GM06990 (cell line): ENCODE measurements around the gene SULF2.

Experiments used
- DNase-seq: peaks from one replicate; pipeline ENCODE4 v3.0.0-alpha.2; 2011; ENCODE audit not compliant: insufficient read length; ENCODE audit errors: extremely low read depth
- H3K27me3 ChIP-seq: replicated peaks from 2 replicates; pipeline ENCODE4 v1.6.0; 2011; ENCODE audit warnings: low read length; ENCODE audit not compliant: control insufficient read depth, insufficient read depth
- H3K36me3 ChIP-seq: 2 replicates; pipeline ENCODE4 v1.5.1; 2011; ENCODE audit warnings: low read length; ENCODE audit not compliant: control insufficient read depth, insufficient read depth
- H3K4me3 ChIP-seq: replicated peaks from 2 replicates; pipeline ENCODE4 v1.5.1; 2011; ENCODE audit warnings: low read depth, mild to moderate bottlenecking, control low read depth, low read length
- TF ChIP-seq, protein P1 (sequence below): IDR thresholded peaks from 2 replicates; pipeline ENCODE4 v1.5.1; 2011; ENCODE audit warnings: low read length, control low read depth, mild to moderate bottlenecking, inconsistent platforms; ENCODE audit not compliant: insufficient read depth, poor library complexity, severe bottlenecking

Gene SULF2

DNA sequence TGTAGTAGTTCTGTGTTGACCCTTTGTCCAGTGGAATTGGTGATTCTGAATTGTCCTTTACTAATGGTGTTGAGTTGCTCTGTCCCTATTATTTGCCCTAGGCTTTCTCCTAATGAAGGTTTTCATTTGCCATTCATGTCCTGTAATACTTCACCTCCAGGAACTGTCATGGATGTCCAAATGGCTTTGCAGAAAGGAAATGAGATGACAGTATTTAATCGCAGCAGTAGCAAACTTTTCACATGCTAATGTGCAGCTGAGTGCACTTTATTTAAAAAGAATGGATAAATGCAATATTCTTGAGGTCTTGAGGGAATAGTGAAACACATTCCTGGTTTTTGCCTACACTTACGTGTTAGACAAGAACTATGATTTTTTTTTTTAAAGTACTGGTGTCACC lies 131.4 kb downstream of the SULF2 start:
- no peaks in the 10 kb centered on the region for H3K27me3 ChIP-seq
- no peak for DNase-seq
- H3K4me3 ChIP-seq, result no peak overlapping the region
- TF ChIP-seq, protein P1, sequence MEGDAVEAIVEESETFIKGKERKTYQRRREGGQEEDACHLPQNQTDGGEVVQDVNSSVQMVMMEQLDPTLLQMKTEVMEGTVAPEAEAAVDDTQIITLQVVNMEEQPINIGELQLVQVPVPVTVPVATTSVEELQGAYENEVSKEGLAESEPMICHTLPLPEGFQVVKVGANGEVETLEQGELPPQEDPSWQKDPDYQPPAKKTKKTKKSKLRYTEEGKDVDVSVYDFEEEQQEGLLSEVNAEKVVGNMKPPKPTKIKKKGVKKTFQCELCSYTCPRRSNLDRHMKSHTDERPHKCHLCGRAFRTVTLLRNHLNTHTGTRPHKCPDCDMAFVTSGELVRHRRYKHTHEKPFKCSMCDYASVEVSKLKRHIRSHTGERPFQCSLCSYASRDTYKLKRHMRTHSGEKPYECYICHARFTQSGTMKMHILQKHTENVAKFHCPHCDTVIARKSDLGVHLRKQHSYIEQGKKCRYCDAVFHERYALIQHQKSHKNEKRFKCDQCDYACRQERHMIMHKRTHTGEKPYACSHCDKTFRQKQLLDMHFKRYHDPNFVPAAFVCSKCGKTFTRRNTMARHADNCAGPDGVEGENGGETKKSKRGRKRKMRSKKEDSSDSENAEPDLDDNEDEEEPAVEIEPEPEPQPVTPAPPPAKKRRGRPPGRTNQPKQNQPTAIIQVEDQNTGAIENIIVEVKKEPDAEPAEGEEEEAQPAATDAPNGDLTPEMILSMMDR, result no peak
- peaks cover 20% of the 10 kb centered on the region for H3K36me3 ChIP-seq

DNA sequence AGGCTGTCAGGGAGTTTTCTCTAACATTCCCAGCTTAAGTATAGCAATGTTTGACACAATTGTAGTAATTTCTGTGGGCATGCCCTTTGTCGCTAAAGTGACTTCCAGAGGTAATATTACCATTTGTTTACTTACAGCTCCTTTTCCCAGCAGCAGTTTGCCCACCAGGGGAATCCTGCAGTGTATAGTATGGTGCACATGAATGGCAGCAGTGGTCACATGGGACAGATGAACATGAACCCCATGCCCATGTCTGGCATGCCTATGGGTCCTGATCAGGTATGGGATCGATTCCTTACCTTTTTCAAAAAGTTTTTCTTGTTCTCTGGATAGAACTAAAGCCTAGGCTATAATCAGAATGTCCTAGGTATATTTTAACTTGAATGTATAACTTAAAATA lies 132.5 kb downstream of the SULF2 start:
- no peak overlapping the region for H3K4me3 ChIP-seq
- no peaks in the 10 kb centered on the region for H3K27me3 ChIP-seq
- H3K36me3 ChIP-seq, result peaks cover 25% of the 10 kb centered on the region
- DNase-seq, result no peak
- TF ChIP-seq, protein P1, result no peak

DNA sequence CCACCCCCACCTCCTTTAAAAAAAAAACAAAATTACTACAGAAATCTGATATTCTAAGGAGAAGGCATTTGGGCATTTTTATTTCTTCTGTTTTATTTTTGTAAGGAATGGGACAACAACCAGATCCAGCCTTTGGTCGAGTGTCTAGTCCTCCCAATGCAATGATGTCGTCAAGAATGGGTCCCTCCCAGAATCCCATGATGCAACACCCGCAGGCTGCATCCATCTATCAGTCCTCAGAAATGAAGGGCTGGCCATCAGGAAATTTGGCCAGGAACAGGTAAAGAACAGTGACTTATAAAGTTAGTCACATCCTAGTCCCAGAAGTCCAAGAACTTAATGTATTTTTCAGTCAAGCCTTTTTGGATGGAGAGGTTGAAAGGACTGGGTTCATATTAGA lies 133.0 kb downstream of the SULF2 start:
- H3K27me3 ChIP-seq, result no peaks in the 10 kb centered on the region
- TF ChIP-seq, protein P1, result no peak
- DNase-seq, result no peak
- no peak overlapping the region for H3K4me3 ChIP-seq
- peaks cover 22% of the 10 kb centered on the region for H3K36me3 ChIP-seq

DNA sequence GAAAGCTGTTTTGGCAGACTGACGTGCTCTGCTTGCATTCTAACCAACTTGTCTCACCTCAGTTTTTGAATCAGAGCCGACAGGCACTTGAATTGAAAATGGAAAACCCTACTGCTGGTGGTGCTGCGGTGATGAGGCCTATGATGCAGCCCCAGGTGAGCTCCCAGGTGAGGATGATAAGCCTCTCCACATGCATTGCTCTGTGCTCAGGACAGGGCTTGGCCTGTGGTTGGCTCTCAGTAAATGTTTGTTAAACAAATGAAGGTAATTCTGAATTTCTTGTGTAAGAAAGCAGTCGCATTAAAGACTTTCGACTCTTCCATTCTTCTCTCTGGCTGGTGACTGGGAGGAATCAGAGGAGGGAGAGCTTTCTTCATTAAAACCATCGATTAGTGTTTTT lies 136.3 kb downstream of the SULF2 start:
- peaks cover 34% of the 10 kb centered on the region for H3K36me3 ChIP-seq
- no peak for DNase-seq

DNA sequence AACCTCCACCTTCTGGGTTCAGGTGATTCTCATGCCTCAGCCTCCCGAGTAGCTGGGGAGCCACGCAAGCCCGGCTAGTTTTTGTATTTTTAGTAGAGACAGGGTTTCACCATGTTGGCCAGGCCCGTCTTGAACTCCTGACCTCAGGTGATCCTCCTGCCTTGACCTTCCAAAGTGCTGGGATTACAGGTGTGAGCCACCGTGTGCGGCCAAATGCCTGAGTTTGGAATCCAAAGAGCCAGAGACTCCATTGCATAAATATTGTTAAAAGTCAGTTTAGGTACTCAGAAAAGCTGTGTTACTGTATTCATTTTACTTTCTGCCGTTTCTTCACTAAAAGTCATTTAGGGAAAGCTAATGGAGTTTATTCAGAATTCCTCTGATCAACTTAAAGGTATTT lies 137.3 kb downstream of the SULF2 start:
- Histone ChIP-seq H3K4me3 (no peak overlapping the region), H3K27me3 (no peaks in the 10 kb centered on the region), H3K36me3 (peaks cover 35% of the 10 kb centered on the region)
- no peak for DNase-seq
- TF ChIP-seq, protein P1, result no peak

More for the DNA sequence above, 136.3 kb downstream of the SULF2 start:
- TF ChIP-seq, protein P1, result no peak
- no peaks in the 10 kb centered on the region for H3K27me3 ChIP-seq
- no peak overlapping the region for H3K4me3 ChIP-seq

DNA sequence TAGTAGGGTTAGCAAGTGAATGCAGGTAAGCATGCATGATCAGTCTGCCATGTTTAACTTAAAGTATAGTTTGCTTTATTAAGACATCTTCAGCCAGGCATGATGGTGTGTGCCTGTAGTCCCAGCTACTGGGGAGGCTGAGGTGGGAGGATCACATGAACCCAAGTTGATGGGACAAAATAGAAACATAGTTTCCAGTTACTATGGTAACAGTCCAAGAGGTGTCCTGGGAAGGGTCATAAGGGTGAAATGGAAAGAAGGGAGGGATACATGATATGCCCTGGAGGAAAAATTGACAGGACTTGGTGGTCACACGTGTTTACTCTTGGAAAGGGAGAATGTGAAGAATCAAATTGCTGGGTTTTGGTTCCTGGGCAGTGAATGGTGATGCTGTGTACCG lies 139.6 kb downstream of the SULF2 start:
- no peak for DNase-seq
- TF ChIP-seq, protein P1, result no peak
- Histone ChIP-seq H3K4me3 (no peak overlapping the region), H3K27me3 (no peaks in the 10 kb centered on the region), H3K36me3 (peaks cover 28% of the 10 kb centered on the region)
